Liver (tissue), 9 donors: ENCODE measurements around the gene KLHL30. TPM values are rescaled to one million over a fixed set of nuclear protein-coding genes. Genes with fewer than 3 reads are reported as not detected.

ENCODE experiments used
- DNase-seq: peaks from one replicate; pipeline ENCODE4 v3.0.0-alpha.2; 2017; ENCODE audit warnings: low spot score
- H3K27ac ChIP-seq, 2 donors: one replicate each; pipeline ENCODE4 v1.7.0; 2013; ENCODE audit warnings: inconsistent platforms in 2 of 2, low read length in 2 of 2, control low read depth in 1 of 2, low read depth in 1 of 2, mild to moderate bottlenecking in 1 of 2
- H3K27me3 ChIP-seq, 4 donors: one replicate each; pipeline versions ENCODE4 v1.6.1 to v1.7.0; 2013; ENCODE audit warnings: low read length in 3 of 4, inconsistent platforms in 1 of 4, mild to moderate bottlenecking in 1 of 4, moderate library complexity in 1 of 4; ENCODE audit not compliant: control insufficient read depth in 4 of 4, insufficient read depth in 4 of 4
- H3K36me3 ChIP-seq, 4 donors: one replicate each; pipeline versions ENCODE4 v1.6.1 to v1.7.0; 2013; ENCODE audit warnings: low read length in 3 of 4, mild to moderate bottlenecking in 3 of 4, low read depth in 1 of 4, moderate library complexity in 1 of 4; ENCODE audit not compliant: control insufficient read depth in 4 of 4, insufficient read depth in 3 of 4
- H3K4me1 ChIP-seq, 4 donors: one replicate each; pipeline versions ENCODE4 v1.6.1 to v1.7.0; 2013; ENCODE audit warnings: low read length in 3 of 4, mild to moderate bottlenecking in 3 of 4, moderate library complexity in 1 of 4; ENCODE audit not compliant: control insufficient read depth in 4 of 4, insufficient read depth in 4 of 4
- H3K4me3 ChIP-seq, 3 donors: one replicate each; pipeline versions ENCODE4 v1.6.1 to v1.7.0; 2013; ENCODE audit warnings: low read length in 3 of 3, control low read depth in 1 of 3, low read depth in 1 of 3, mild to moderate bottlenecking in 1 of 3
- H3K9ac ChIP-seq, 2 donors: one replicate each; pipeline ENCODE4 v1.7.0; 2013; ENCODE audit warnings: low read length in 2 of 2, mild to moderate bottlenecking in 2 of 2, moderate library complexity in 2 of 2, control low read depth in 1 of 2, low read depth in 1 of 2
- H3K9me3 ChIP-seq, 4 donors: one replicate each; pipeline versions ENCODE4 v1.6.1 to v1.7.0; 2013; ENCODE audit warnings: low read length in 3 of 4; ENCODE audit not compliant: control insufficient read depth in 4 of 4
- CTCF ChIP-seq: fragments of 150-350 bp; IDR thresholded peaks from 2 replicates; pipeline ENCODE4 v1.5.1; 2017; ENCODE audit warnings: improper control_type of control experiment, low read depth, low read length; ENCODE audit not compliant: missing input control
- EGR1 ChIP-seq, 2 donors: IDR thresholded peaks; 2 replicates each; pipeline ENCODE4 v1.6.1; 2016 to 2018; ENCODE audit warnings: antibody characterized with exemption in 2 of 2, low read depth in 2 of 2
- FOXA1 ChIP-seq: IDR thresholded peaks from 2 replicates; pipeline ENCODE4 v1.6.1; 2016; ENCODE audit warnings: antibody characterized with exemption
- FOXA2 ChIP-seq: IDR thresholded peaks from 2 replicates; pipeline ENCODE4 v1.6.1; 2016; ENCODE audit warnings: antibody characterized with exemption
- HNF4A ChIP-seq, 2 donors: conservative IDR thresholded peaks; 2 replicates each; pipeline ENCODE4 v1.6.1; 2016; ENCODE audit warnings: antibody characterized with exemption in 2 of 2, mild to moderate bottlenecking in 2 of 2
- HNF4G ChIP-seq: IDR thresholded peaks from 2 replicates; pipeline ENCODE4 v1.6.1; 2016; ENCODE audit warnings: antibody characterized with exemption
- JUND ChIP-seq, 2 donors: IDR thresholded peaks; 2 replicates each; pipeline ENCODE4 v1.6.1; 2016; ENCODE audit warnings: antibody characterized with exemption in 2 of 2
- MAX ChIP-seq: IDR thresholded peaks from 2 replicates; pipeline ENCODE4 v1.6.1; 2016; ENCODE audit warnings: antibody characterized with exemption
- NR2F2 ChIP-seq: IDR thresholded peaks from 2 replicates; pipeline ENCODE4 v1.6.1; 2016; ENCODE audit warnings: antibody characterized with exemption
- RAD21 ChIP-seq, 2 donors: IDR thresholded peaks; 2 replicates each; pipeline ENCODE4 v1.6.1; 2016; ENCODE audit warnings: antibody characterized with exemption in 2 of 2, mild to moderate bottlenecking in 2 of 2
- REST ChIP-seq: IDR thresholded peaks from 2 replicates; pipeline ENCODE4 v1.6.1; 2016; ENCODE audit warnings: antibody characterized with exemption, mild to moderate bottlenecking
- YY1 ChIP-seq: IDR thresholded peaks from 2 replicates; pipeline ENCODE4 v1.6.1; 2016; ENCODE audit warnings: antibody characterized with exemption, mild to moderate bottlenecking
- WGBS: extraction: QIAGEN DNeasy Blood & Tissue Kit; methylation state at CpG from one replicate; pipeline ENCODE4 v1.1.7; 2013; 5-methylcytosine and 5-hydroxymethylcytosine counted together
- polyA plus RNA-seq, 2 donors: library from polyadenylated mRNA; stranded (reverse) in 1 of 2; unstranded in 1 of 2; fragments of 200-250 nt in 1 of 2; fragments of >200 nt in 1 of 2; fragmentation: Nextera tagmentation in 1 of 2; extraction: Ambion mirVana in 1 of 2; gene quantifications; one replicate each; pipeline versions ENCODE4 v1.2.1 to v1.2.3, GENCODE V29; 2013 to 2015
- total RNA-seq, 2 donors: library from RNA; depleted of rRNA; stranded (reverse); fragments of >200 nt; gene quantifications; one replicate each; pipeline ENCODE4 v1.2.3, GENCODE V29; 2014
- donor health status: healthy.
- donor health status: healthy.
- donor health status: healthy.
- donor health status: healthy.
- donor health status: healthy.

Gene KLHL30
- total and polyA plus RNA-seq, 4 donors, result 0.05 to 0.08 TPM; not detected in 2

- H3K9ac ChIP-seq, result no peak overlapping the region
- H3K27ac ChIP-seq, result no peak overlapping the region
- H3K27me3 ChIP-seq, result no peaks in the 10 kb centered on the region
- no peaks in the 10 kb centered on the region for H3K36me3 ChIP-seq
- no peak for TF ChIP-seq NR2F2
- TF ChIP-seq FOXA2, result no peak
- no peak for TF ChIP-seq CTCF
- no peak for TF ChIP-seq MAX
- no peak for TF ChIP-seq JUND (IDR thresholded peaks at IDR 0.05)
- TF ChIP-seq EGR1 (IDR thresholded peaks at IDR 0.05; ENCODE audit: low read depth in 2 of 2), result no peak
- no peak for TF ChIP-seq FOXA1
- no peak for TF ChIP-seq REST
- no peak for TF ChIP-seq HNF4A (conservative IDR thresholded peaks at IDR 0.05)
- TF ChIP-seq RAD21 (IDR thresholded peaks at IDR 0.05), result no peak
- no peak for TF ChIP-seq HNF4G
- TF ChIP-seq YY1, result no peak
- no peak for DNase-seq
- no peak overlapping the region for H3K4me3 ChIP-seq
- no peaks in the 10 kb centered on the region for H3K9me3 ChIP-seq
- H3K4me1 ChIP-seq, result peaks cover 4 to 18% (median 12%) of the 10 kb centered on the region in 4 donors
- WGBS, result 90% methylated on average over 13 of the region's 13 CpGs
Measured at GRCh38 chr2:238106339-238106697, 32.1 kb upstream of the KLHL30 start.

GRCh38 chr2:238106698-238107524 lies 31.6 kb upstream of the KLHL30 start:
- H3K27me3 ChIP-seq, result no peaks in the 10 kb centered on the region
- peak overlapping the region; percentile 20 to 42 (median 29) for H3K4me3 ChIP-seq
- peaks cover 4 to 18% (median 12%) of the 10 kb centered on the region in 4 donors for H3K4me1 ChIP-seq
- peak overlapping the region in 1 of 2 donors; percentile 2 for H3K9ac ChIP-seq
- no peaks in the 10 kb centered on the region for H3K9me3 ChIP-seq
- no peaks in the 10 kb centered on the region for H3K36me3 ChIP-seq
- WGBS, result 70% methylated on average over 28 of the region's 28 CpGs
- DNase-seq, result peak; percentile 30
- TF ChIP-seq YY1 (no peak), RAD21 (IDR thresholded peaks at IDR 0.05) (peak; percentile 74 to 80), CTCF (peak; percentile 35)
- H3K27ac ChIP-seq, result peak overlapping the region; percentile 54 to 67
